Tibial artery (tissue), 4 donors: ENCODE measurements around the gene TRIM33.

Source experiments
- DNase-seq, 2 donors: peaks; one replicate each; pipeline ENCODE4 v3.0.0-alpha.2; 2019
- H3K27ac ChIP-seq, 2 donors: fragments of 200-600 bp; sonication (generic) in 1 of 2; 1 replicate in 1 of 2; 2 replicates in 1 of 2; pipeline ENCODE4 v1.5.1; 2018 to 2019; ENCODE audit warnings: mild to moderate bottlenecking in 1 of 2
- H3K27me3 ChIP-seq, 2 donors: fragments of 200-600 bp; sonication (generic) in 1 of 2; one replicate each; pipeline versions ENCODE4 v1.5.1 to v1.6.0; 2016 to 2019
- H3K36me3 ChIP-seq, 3 donors: fragments of 200-600 bp; sonication (generic) in 2 of 3; one replicate each; pipeline ENCODE4 v1.5.1; 2016 to 2019; ENCODE audit warnings: mild to moderate bottlenecking in 2 of 3
- H3K4me1 ChIP-seq, 4 donors: fragments of 200-600 bp; sonication (generic) in 2 of 4; 1 replicate in 3 of 4; 2 replicates in 1 of 4; pipeline ENCODE4 v1.5.1; 2016 to 2019
- H3K4me3 ChIP-seq, 2 donors: fragments of 200-600 bp; sonication (generic) in 1 of 2; 1 replicate in 1 of 2; 2 replicates in 1 of 2; pipeline ENCODE4 v1.5.1; 2018 to 2019; ENCODE audit warnings: mild to moderate bottlenecking in 2 of 2
- H3K9me3 ChIP-seq, 3 donors: fragments of 200-600 bp; sonication (generic) in 1 of 3; one replicate each; pipeline ENCODE4 v1.5.1; 2016 to 2019
- intact Hi-C: fragments of 100-400 bp; cut with DNase I; formaldehyde crosslinking; loops from one replicate; pipeline ENCODE4 v1.15.0; 2023; ENCODE audit warnings: low total_unique reads
- TF ChIP-seq, protein P1 (sequence below), 2 experiments: fragments of 200-600 bp in 1 of 2; fragments of 450-650 bp in 1 of 2; IDR thresholded peaks; one replicate each; pipeline ENCODE4 v1.5.1; 2017 to 2019; ENCODE audit warnings: antibody characterized with exemption in 2 of 2, mild to moderate bottlenecking in 1 of 2, moderate library complexity in 1 of 2

The TRIM33 gene

DNA sequence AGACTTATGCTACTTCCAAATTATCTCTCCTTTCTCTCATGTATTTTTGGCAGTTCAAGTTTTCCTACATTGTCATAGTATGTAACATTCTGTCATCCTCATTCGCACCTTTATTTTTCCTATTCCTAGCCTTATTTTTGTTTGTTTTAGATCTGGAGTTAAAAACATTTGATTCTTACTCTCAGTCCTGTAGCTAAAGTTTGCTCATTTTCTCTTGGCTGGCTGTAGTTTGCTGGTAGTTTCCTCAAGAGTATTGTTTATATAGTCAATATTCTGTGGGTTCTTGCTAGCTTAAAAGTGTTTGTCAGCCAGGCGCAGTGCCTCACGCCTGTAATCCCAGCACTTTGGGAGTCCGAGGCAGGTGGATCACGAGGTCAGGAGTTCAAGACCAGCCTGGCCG is 29.8 kb upstream of the TRIM33 start:
- no peak overlapping the region for H3K27ac ChIP-seq

DNA sequence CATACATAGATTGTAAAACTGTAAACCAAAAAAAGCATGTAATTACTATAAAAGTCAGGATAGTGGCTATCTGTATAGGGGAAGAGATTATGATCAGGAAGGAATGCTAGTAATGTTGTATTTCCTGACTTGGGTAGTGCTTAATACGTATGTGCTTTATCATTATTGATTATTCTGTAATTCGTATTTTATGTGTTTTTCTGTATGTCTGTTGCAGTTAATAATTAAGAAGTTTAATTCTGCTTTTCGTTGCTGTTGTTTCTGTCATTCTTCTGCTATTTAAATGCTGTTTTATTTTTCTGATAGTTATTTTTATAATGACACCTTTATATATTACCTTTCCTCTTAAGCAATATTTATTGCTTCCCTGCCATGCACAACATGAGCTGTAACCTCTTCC is 29.3 kb upstream of the TRIM33 start:
- no peak overlapping the region for H3K27ac ChIP-seq
- H3K27me3 ChIP-seq, result no peaks in the 10 kb centered on the region
- TF ChIP-seq, protein P1, sequence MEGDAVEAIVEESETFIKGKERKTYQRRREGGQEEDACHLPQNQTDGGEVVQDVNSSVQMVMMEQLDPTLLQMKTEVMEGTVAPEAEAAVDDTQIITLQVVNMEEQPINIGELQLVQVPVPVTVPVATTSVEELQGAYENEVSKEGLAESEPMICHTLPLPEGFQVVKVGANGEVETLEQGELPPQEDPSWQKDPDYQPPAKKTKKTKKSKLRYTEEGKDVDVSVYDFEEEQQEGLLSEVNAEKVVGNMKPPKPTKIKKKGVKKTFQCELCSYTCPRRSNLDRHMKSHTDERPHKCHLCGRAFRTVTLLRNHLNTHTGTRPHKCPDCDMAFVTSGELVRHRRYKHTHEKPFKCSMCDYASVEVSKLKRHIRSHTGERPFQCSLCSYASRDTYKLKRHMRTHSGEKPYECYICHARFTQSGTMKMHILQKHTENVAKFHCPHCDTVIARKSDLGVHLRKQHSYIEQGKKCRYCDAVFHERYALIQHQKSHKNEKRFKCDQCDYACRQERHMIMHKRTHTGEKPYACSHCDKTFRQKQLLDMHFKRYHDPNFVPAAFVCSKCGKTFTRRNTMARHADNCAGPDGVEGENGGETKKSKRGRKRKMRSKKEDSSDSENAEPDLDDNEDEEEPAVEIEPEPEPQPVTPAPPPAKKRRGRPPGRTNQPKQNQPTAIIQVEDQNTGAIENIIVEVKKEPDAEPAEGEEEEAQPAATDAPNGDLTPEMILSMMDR (IDR thresholded peaks at IDR 0.05), result no peak
- H3K36me3 ChIP-seq, result no peaks in the 10 kb centered on the region
- H3K4me1 ChIP-seq, result no peaks in the 10 kb centered on the region
- no peak overlapping the region for H3K4me3 ChIP-seq
- no peak for DNase-seq
- H3K9me3 ChIP-seq, result no peaks in the 10 kb centered on the region
- intact Hi-C loops, result no loop called here

More for the DNA sequence above, 29.8 kb upstream of the TRIM33 start:
- DNase-seq, result no peak
- no peaks in the 10 kb centered on the region for H3K4me1 ChIP-seq
- no peak overlapping the region for H3K4me3 ChIP-seq
- H3K36me3 ChIP-seq, result no peaks in the 10 kb centered on the region
- no peaks in the 10 kb centered on the region for H3K27me3 ChIP-seq
- H3K9me3 ChIP-seq, result no peaks in the 10 kb centered on the region
- TF ChIP-seq, protein P1 (IDR thresholded peaks at IDR 0.05), result no peak
- intact Hi-C loops, result no loop called here

DNA sequence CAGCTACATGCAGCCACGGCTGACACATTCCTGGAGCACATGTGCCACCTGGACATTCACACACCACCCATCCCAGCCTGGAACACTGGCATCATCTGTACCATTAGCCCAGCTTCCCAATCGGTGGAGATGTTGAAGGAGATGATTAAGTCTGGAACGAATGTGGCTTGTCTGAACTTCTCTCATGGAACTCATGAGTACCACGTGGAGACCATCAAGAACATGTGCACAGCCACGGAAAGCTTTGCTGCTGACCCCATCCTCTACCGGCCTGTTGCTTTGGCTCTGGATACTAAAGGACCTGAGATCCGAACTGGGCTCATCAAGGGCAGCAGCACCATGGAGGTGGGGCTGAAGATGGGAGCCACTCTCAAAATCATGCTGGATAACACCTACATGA is 25.0 kb upstream of the TRIM33 start:
- DNase-seq, result no peak
- intact Hi-C loops, result no loop called here
- H3K27ac ChIP-seq, result no peak overlapping the region
- TF ChIP-seq, protein P1 (IDR thresholded peaks at IDR 0.05), result no peak
- no peaks in the 10 kb centered on the region for H3K36me3 ChIP-seq
- no peaks in the 10 kb centered on the region for H3K4me1 ChIP-seq
- no peaks in the 10 kb centered on the region for H3K9me3 ChIP-seq
- no peaks in the 10 kb centered on the region for H3K27me3 ChIP-seq
- no peak overlapping the region for H3K4me3 ChIP-seq

DNA sequence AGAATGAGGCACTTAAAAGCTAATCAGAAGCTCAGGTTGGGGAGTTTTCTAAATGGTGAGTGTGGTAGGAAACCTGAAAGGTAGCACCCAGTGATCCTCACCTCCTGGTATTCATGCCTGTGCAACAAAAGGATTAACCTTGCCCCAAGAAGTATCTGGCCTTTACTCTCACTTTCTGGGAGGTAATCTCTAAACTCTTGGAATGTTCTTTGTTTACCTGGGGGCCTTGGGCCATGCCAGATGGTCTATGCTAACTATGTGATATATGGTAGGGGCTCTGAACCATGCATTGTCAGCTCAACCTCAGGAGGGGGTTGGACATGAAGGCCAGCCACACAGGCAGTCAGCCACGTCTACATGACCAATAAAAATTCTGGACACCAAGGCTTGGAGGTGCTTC is 24.4 kb upstream of the TRIM33 start:
- intact Hi-C loops, result no loop called here
- Histone ChIP-seq H3K9me3 (no peaks in the 10 kb centered on the region), H3K27me3 (no peaks in the 10 kb centered on the region)

DNA sequence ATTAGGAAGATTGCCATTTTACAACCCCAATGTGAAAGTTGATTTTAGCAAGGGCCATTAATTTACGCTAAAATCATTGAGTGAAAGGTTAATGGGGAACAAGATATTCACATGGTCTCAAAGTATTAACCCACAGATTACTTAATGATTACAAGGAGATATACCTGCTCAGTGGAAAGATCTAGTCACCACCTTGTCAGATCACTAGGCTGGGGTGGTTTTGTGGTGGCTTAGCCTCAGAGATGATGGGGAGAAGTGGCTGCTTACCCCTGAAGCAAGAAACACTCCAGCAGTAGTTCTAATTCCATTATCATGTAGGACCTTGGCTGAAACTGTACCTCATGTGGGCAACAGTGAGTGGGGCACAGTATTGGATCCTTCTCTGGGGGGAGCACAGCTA is 20.1 kb upstream of the TRIM33 start:
- H3K9me3 ChIP-seq, result no peaks in the 10 kb centered on the region
- no peaks in the 10 kb centered on the region for H3K4me1 ChIP-seq
- no peak overlapping the region for H3K4me3 ChIP-seq
- H3K27ac ChIP-seq, result no peak overlapping the region
- H3K27me3 ChIP-seq, result no peaks in the 10 kb centered on the region
- H3K36me3 ChIP-seq, result no peaks in the 10 kb centered on the region
- no peak for DNase-seq
- TF ChIP-seq, protein P1 (IDR thresholded peaks at IDR 0.05), result no peak
- intact Hi-C loops, result no loop called here

More for the DNA sequence above, 24.4 kb upstream of the TRIM33 start:
- H3K36me3 ChIP-seq, result no peaks in the 10 kb centered on the region
- TF ChIP-seq, protein P1 (IDR thresholded peaks at IDR 0.05), result no peak
- H3K4me1 ChIP-seq, result no peaks in the 10 kb centered on the region
- no peak overlapping the region for H3K27ac ChIP-seq
- no peak overlapping the region for H3K4me3 ChIP-seq
- no peak for DNase-seq

DNA sequence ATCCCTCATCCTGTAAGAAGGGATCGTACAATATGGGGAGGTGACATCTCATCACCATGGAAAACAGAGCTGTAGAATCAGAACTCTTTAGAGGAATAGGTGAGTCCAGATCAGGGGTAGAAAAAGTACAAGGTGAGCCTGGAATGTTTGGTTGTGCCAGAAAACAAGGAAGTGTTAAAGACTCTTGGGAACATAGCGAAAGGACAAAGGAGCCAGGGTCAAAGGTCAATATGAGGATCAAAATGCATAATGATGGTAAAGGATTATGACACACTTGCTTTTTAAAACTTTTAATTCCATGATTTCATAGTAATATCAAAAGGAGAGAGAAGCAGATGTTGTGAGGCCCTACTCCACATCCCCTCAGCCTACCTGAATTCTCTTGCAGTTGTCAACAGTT is 19.2 kb upstream of the TRIM33 start:
- intact Hi-C loops, result no loop called here

More for the DNA sequence above, 19.2 kb upstream of the TRIM33 start:
- no peak for DNase-seq
- H3K36me3 ChIP-seq, result no peaks in the 10 kb centered on the region
- TF ChIP-seq, protein P1 (IDR thresholded peaks at IDR 0.05), result no peak
- H3K4me3 ChIP-seq, result no peak overlapping the region
- no peak overlapping the region for H3K27ac ChIP-seq
- no peaks in the 10 kb centered on the region for H3K4me1 ChIP-seq
- H3K9me3 ChIP-seq, result no peaks in the 10 kb centered on the region
- no peaks in the 10 kb centered on the region for H3K27me3 ChIP-seq
